C4-2B (cell line): ENCODE measurements around the gene CACNA2D3.

Source experiments
- H3K27ac ChIP-seq: fragments of 450-650 bp; 2 replicates; pipeline ENCODE4 v1.5.1; 2017
- ZFX ChIP-seq: fragments of 450-650 bp; IDR thresholded peaks from 2 replicates; pipeline ENCODE4 v1.6.1; 2017
- TF ChIP-seq, protein P1 (sequence below): fragments of 450-650 bp; conservative IDR thresholded peaks from 2 replicates; pipeline ENCODE4 v1.5.1; 2017; ENCODE audit warnings: mild to moderate bottlenecking

The CACNA2D3 gene

DNA sequence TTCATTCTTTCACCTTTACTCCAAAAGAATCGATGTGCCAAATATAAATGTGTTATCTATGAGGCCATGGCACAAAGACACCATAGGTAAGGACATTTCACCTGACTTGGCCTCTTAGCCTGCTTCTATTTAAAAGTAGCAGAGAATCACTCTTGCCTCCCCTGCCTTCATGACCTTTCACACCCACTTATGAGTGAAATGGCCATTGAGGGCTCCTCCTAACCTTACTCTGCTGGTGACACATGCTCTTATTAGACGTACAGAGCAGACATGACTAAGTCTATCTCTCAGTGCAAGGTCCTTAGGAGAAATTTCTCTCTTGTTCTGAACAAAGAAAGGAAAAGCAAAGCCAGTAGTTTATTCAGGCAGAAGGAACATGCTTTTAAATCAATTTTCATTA is 654.8 kb downstream of the CACNA2D3 start:
- no peak for TF ChIP-seq ZFX
- TF ChIP-seq, protein P1, sequence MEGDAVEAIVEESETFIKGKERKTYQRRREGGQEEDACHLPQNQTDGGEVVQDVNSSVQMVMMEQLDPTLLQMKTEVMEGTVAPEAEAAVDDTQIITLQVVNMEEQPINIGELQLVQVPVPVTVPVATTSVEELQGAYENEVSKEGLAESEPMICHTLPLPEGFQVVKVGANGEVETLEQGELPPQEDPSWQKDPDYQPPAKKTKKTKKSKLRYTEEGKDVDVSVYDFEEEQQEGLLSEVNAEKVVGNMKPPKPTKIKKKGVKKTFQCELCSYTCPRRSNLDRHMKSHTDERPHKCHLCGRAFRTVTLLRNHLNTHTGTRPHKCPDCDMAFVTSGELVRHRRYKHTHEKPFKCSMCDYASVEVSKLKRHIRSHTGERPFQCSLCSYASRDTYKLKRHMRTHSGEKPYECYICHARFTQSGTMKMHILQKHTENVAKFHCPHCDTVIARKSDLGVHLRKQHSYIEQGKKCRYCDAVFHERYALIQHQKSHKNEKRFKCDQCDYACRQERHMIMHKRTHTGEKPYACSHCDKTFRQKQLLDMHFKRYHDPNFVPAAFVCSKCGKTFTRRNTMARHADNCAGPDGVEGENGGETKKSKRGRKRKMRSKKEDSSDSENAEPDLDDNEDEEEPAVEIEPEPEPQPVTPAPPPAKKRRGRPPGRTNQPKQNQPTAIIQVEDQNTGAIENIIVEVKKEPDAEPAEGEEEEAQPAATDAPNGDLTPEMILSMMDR: no peak
- H3K27ac ChIP-seq: no peak overlapping the region

DNA sequence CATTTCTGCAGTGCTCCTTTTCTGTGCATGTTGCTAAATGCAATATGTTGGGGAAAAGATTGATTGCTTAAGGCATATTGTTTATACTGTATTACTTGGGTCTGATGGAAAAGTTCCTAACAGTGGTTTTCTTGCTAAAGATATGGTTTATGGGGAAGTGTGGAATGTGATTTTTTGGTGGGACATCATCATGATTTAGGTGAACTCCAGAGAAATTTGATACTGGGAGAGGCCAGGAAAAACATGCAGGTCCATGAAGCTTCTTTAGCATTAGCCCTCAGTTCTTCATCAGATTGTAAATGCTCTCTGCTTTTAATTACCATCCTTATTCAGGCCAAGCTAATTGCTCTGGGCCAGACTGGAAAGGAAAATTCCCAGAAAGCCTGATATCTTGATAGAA is 658.0 kb downstream of the CACNA2D3 start:
- TF ChIP-seq ZFX: no peak
- TF ChIP-seq, protein P1: no peak
- H3K27ac ChIP-seq: no peak overlapping the region

DNA sequence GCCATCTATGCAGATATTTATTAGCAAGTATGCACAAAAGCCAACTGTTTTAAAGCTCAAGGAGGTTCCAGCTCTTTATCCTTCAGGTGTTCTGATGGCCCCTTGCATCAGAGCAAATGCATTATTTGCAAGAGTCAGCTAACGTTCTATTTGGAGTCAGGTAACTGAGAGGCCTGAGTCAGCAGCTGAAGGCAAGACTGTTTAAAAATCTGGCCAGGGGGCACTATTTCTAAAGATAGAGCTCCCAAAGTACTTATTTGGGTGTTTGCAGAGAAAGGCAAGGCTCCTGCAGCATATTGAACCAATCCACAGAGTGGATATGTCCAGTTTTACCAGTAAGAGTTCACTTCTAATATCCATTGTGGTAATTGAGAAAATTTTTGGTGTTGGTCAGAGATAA is 659.4 kb downstream of the CACNA2D3 start:
- H3K27ac ChIP-seq: no peak overlapping the region
- TF ChIP-seq ZFX: no peak
- TF ChIP-seq, protein P1: no peak

DNA sequence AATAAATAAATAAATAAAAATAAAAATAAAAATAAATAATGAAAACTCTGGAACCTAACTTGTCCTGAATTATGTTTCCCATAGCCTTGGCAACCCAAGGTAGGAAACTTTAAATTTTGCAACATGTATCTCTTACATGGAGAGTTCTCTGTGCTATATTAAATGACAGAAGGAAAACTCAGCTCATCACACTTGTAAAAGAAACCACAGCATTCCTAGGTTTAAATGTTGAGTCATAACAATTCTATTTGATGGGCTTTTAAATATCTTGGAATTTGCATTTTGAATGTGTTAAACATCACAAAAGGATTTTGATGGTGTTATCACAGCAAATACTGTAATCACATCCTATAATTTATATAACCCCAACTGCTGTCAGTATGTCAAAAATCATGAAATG is 661.3 kb downstream of the CACNA2D3 start:
- TF ChIP-seq ZFX: no peak
- TF ChIP-seq, protein P1: no peak
- H3K27ac ChIP-seq: no peak overlapping the region

DNA sequence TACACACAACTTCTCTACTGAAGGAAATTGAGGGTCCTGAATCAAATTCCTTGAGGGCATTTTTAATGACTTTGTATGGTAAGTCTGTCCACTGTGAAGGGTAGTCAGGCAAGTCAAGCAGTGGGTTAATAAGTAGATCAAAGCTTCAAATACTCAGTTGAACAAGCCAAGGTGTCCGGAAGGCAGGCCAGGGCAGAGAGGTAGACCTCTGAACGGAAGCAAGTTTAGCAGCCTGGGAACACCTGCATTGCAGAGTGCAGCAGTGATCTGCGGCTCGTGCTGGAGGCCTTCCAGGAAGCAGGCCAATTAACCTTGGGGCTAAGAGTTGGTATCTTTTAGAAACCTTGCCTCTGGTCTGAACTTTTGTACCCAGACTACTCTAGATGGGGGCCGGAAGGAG is 661.7 kb downstream of the CACNA2D3 start:
- no peak overlapping the region for H3K27ac ChIP-seq
- no peak for TF ChIP-seq ZFX
- TF ChIP-seq, protein P1: no peak

DNA sequence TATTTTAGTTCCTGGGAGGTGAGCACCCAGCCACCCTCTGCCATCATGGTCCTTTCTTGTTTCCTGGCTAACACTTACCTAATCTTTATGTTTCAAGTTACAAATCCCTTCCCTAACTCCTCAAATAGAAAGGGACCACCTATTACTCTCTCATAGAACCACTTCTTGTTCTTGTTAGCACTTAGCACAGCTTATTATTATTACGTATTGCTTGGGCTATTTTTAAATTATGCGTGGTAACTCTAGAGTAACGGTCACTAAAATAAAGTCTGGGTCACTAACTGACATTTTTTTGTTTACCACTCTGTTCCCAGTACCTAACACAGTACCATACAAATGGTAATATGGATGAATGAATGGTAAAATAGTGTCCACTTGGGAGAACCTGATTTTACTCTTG is 663.6 kb downstream of the CACNA2D3 start:
- TF ChIP-seq ZFX: no peak
- TF ChIP-seq, protein P1: no peak
- no peak overlapping the region for H3K27ac ChIP-seq

DNA sequence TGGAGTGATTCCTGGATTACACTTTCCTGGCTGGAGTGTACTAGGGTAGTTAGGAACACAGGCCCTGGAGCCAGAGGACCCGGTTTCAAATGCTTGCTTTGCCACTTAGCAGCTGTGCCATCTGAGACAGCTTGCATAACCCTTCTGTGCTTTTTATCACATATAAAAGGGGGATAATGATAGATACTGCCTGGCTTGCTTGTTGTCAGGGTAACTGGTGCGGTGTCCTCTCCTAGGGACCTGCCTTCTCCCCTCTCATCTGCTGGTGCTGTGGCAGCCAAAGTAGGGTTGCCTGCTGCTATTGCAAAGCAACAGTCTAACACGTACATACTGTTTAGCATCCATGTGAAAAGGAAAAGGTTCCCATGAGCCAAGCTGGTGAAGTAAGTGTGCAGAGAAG is 667.7 kb downstream of the CACNA2D3 start:
- H3K27ac ChIP-seq: no peak overlapping the region
- TF ChIP-seq, protein P1: no peak
- TF ChIP-seq ZFX: no peak
